Stomach (tissue), 4 donors: ENCODE data around the gene CUX1.
"Not testable (repeated sequence)": the region's sequence is repeated elsewhere in the genome, so short reads cannot be mapped to it uniquely, and the experiment has no call there.

Experiments
- CTCF ChIP-seq, 7 experiments: fragments of 450-650 bp in 4 of 7; fragments of 200-600 bp in 3 of 7; sonication (generic) in 3 of 7; IDR thresholded peaks; one replicate each; pipeline ENCODE4 v1.5.1; 2016 to 2019; ENCODE audit warnings: antibody characterized with exemption in 7 of 7, control low read depth in 2 of 7, mild to moderate bottlenecking in 1 of 7
- EP300 ChIP-seq: sonication (generic); formaldehyde crosslinking; IDR thresholded peaks from one replicate; pipeline ENCODE4 v1.6.1; 2017; ENCODE audit warnings: antibody characterized with exemption
- POLR2AphosphoS5 ChIP-seq, 3 donors: sonication (generic); formaldehyde crosslinking; IDR thresholded peaks; one replicate each; pipeline ENCODE4 v1.6.1; 2016; ENCODE audit warnings: antibody characterized with exemption in 3 of 3

- TF ChIP-seq CTCF (IDR thresholded peaks at IDR 0.05); POLR2AphosphoS5 (IDR thresholded peaks at IDR 0.05); EP300: not testable (repeated sequence)
Observed at GRCh38 chr7:102328863-102329262, 511.4 kb downstream of the CUX1 start.
